ENCODE measurements around the gene FBXW8. TPM values are rescaled to one million over a fixed set of nuclear protein-coding genes. Genes with fewer than 3 reads are reported as not detected.
A peak's percentile ranks its signal among the peaks of the same experiment; 100 is the strongest.

The FBXW8 gene
- total RNA-seq, 1 experiment from 2014 or later: 7.8 TPM

GRCh38 chr12:116927244-116927940, 16.6 kb downstream of the FBXW8 start:
- H3K36me3 ChIP-seq: peaks cover 3% of the 10 kb centered on the region; the same call in 1 of the 2 replicates
- no peak overlapping the region for H3K4me3 ChIP-seq
- H3K27me3 ChIP-seq: no peaks in the 10 kb centered on the region
- H3K27ac ChIP-seq: no peak overlapping the region
- DNase-seq: no peak
- peaks cover 3% of the 10 kb centered on the region; the same call in 1 of the 2 replicates for H3K4me1 ChIP-seq
- H3K9me3 ChIP-seq (replicated peaks): no peaks in the 10 kb centered on the region

DNA sequence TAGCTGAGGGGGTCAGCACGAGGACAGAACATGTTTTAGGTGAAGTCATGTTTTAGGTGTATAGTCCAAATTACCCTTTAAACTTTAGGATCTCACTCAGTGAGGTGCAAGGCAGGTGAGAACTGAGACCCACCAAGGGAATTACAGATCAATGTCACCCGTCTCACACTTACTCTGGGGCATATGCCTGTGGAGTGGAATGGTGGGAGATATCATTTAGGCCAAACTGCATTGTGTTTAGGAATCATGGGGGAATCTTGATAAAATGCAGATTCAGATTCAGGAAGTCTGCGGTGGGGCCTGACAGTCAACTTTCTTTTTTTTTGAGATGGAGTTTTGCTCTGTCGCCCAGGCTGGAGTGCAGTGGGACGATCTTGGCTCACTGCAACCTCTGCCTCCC, 17.8 kb downstream of the FBXW8 start:
- DNase-seq: no peak
- H3K27ac ChIP-seq: no peak overlapping the region
- H3K27me3 ChIP-seq: no peaks in the 10 kb centered on the region
- no peak overlapping the region for H3K4me3 ChIP-seq
- H3K36me3 ChIP-seq: peaks cover 3% of the 10 kb centered on the region; the same call in 1 of the 2 replicates
- H3K9me3 ChIP-seq (replicated peaks): no peaks in the 10 kb centered on the region
- peaks cover 3% of the 10 kb centered on the region; the same call in 1 of the 2 replicates for H3K4me1 ChIP-seq

DNA sequence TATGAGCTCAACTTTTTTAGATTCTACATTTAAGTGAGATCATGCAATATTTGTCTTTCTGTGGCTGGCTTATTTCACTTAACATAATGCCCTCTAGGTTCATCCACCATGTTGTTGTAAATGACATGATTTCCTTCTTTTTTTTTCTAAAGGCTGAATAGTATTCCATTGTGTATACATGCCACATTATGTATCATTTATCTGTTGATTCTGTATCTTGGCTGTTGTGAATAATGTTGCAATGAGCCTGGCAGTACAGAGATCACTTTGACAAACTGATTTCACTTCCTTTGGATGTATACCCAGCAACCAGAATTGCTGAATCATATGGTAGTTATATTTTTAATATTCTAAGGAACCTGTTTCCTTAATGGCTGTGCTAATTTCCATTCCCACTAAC, 19.1 kb downstream of the FBXW8 start:
- no peaks in the 10 kb centered on the region for H3K9me3 ChIP-seq (replicated peaks)
- no peaks in the 10 kb centered on the region for H3K27me3 ChIP-seq
- H3K4me3 ChIP-seq: no peak overlapping the region
- peaks cover under 1% of the 10 kb centered on the region; the same call in 1 of the 2 replicates for H3K4me1 ChIP-seq
- H3K27ac ChIP-seq: no peak overlapping the region
- DNase-seq: no peak
- H3K36me3 ChIP-seq: peaks cover 3% of the 10 kb centered on the region; the same call in 1 of the 2 replicates

- no peak for DNase-seq
- Histone ChIP-seq H3K4me3 (no peak overlapping the region), H3K27me3 (no peaks in the 10 kb centered on the region), H3K27ac (no peak overlapping the region), H3K9me3 (replicated peaks) (no peaks in the 10 kb centered on the region), H3K36me3 (peaks cover 3% of the 10 kb centered on the region; the same call in 1 of the 2 replicates), H3K4me1 (no peaks in the 10 kb centered on the region)
Measured at GRCh38 chr12:116931665-116932064, 20.9 kb downstream of the FBXW8 start.

GRCh38 chr12:116933091-116933490, 22.3 kb downstream of the FBXW8 start:
- no peaks in the 10 kb centered on the region for H3K4me1 ChIP-seq
- no peak overlapping the region for H3K27ac ChIP-seq
- DNase-seq: no peak
- no peaks in the 10 kb centered on the region for H3K9me3 ChIP-seq (replicated peaks)
- H3K4me3 ChIP-seq: no peak overlapping the region
- peaks cover 3% of the 10 kb centered on the region; the same call in 1 of the 2 replicates for H3K36me3 ChIP-seq
- no peaks in the 10 kb centered on the region for H3K27me3 ChIP-seq

DNA sequence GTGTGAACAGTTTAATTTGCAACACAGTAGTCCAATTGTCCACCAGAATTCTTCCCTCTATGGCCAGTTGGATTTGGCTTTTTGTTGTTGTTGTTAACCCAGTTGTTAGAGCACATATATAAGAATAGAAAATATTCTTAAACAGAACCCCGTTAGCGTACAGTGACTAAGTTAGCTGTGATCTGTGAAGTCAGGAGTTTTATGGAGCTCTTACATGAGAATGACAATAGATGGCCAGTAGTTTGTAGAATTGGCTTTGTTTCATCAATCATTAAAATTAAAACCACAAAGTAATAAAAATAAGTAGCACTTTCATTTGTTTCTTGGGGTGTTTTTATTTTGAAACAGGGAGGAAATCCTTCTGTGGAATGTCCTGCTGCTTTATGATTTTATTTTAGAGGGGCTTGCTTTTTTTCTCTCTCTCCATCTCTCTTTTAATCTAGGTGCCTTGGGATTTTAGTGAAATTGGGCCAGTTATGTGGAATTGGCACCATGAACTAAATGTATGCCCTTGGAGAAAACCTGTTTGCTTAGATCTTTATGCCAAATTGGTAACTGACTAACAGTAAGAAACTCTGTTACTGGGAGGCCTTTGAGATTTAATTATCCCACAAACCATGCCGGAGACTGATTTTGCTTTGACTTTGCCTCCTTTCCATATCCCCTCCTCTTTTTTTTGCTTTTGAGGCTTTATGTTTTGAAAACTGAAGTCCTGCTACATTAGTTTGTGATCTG, 22.9 kb downstream of the FBXW8 start:
- no peak overlapping the region for H3K4me3 ChIP-seq
- H3K36me3 ChIP-seq: peaks cover 3% of the 10 kb centered on the region; the same call in 1 of the 2 replicates
- no peak for DNase-seq
- no peak overlapping the region for H3K27ac ChIP-seq
- H3K27me3 ChIP-seq: no peaks in the 10 kb centered on the region
- H3K9me3 ChIP-seq (replicated peaks): no peaks in the 10 kb centered on the region
- no peaks in the 10 kb centered on the region for H3K4me1 ChIP-seq

GRCh38 chr12:116934908-116935705, 24.4 kb downstream of the FBXW8 start:
- Histone ChIP-seq H3K27ac (no peak overlapping the region), H3K27me3 (no peaks in the 10 kb centered on the region), H3K9me3 (replicated peaks) (no peaks in the 10 kb centered on the region), H3K4me3 (no peak overlapping the region), H3K36me3 (0 out of 2 replicates have a peak, but pooled peaks cover 3% of the 10 kb centered on the region), H3K4me1 (no peaks in the 10 kb centered on the region)
- DNase-seq: no peak

- H3K4me3 ChIP-seq: no peak overlapping the region
- no peak for DNase-seq
- no peaks in the 10 kb centered on the region for H3K36me3 ChIP-seq
- no peak overlapping the region for H3K27ac ChIP-seq
- H3K9me3 ChIP-seq (replicated peaks): no peaks in the 10 kb centered on the region
- no peaks in the 10 kb centered on the region for H3K27me3 ChIP-seq
- H3K4me1 ChIP-seq: no peaks in the 10 kb centered on the region
Measured at GRCh38 chr12:116937640-116938039, 26.9 kb downstream of the FBXW8 start.

GRCh38 chr12:116939734-116940133, 29.0 kb downstream of the FBXW8 start:
- H3K27ac ChIP-seq: no peak overlapping the region
- peak in 1 of 2 experiments; percentile 9 for DNase-seq

GRCh38 chr12:116941188-116941587, 30.4 kb downstream of the FBXW8 start:
- Histone ChIP-seq H3K27me3 (no peaks in the 10 kb centered on the region), H3K27ac (no peak overlapping the region), H3K4me1 (no peaks in the 10 kb centered on the region), H3K36me3 (peaks cover 6% of the 10 kb centered on the region), H3K9me3 (replicated peaks) (no peaks in the 10 kb centered on the region; the same call in 1 of the 2 replicates), H3K4me3 (no peak overlapping the region)
- DNase-seq: no peak

More at GRCh38 chr12:116939734-116940133, 29.0 kb downstream of the FBXW8 start:
- no peaks in the 10 kb centered on the region for H3K27me3 ChIP-seq
- no peak overlapping the region for H3K4me3 ChIP-seq
- peaks cover 2% of the 10 kb centered on the region; the same call in 1 of the 2 replicates for H3K36me3 ChIP-seq
- H3K9me3 ChIP-seq (replicated peaks): no peaks in the 10 kb centered on the region; the same call in 1 of the 2 replicates
- H3K4me1 ChIP-seq: no peaks in the 10 kb centered on the region

GRCh38 chr12:116943419-116944372, 32.9 kb downstream of the FBXW8 start:
- no peaks in the 10 kb centered on the region for H3K4me1 ChIP-seq
- H3K27me3 ChIP-seq: no peaks in the 10 kb centered on the region
- DNase-seq: peak in 1 of 2 experiments; percentile 5
- no peak overlapping the region for H3K4me3 ChIP-seq
- H3K9me3 ChIP-seq (replicated peaks): no peaks in the 10 kb centered on the region; the same call in 1 of the 2 replicates
- peaks cover 6% of the 10 kb centered on the region for H3K36me3 ChIP-seq
- no peak overlapping the region for H3K27ac ChIP-seq

- Histone ChIP-seq H3K9me3 (replicated peaks) (no peaks in the 10 kb centered on the region; the same call in 1 of the 2 replicates), H3K4me3 (no peak overlapping the region), H3K4me1 (no peaks in the 10 kb centered on the region), H3K36me3 (peaks cover 6% of the 10 kb centered on the region), H3K27ac (no peak overlapping the region), H3K27me3 (no peaks in the 10 kb centered on the region)
- DNase-seq: no peak
Measured at GRCh38 chr12:116945886-116946550, 35.3 kb downstream of the FBXW8 start.

- Histone ChIP-seq H3K4me3 (no peak overlapping the region), H3K9me3 (replicated peaks) (no peaks in the 10 kb centered on the region), H3K27ac (no peak overlapping the region), H3K36me3 (peaks cover 6% of the 10 kb centered on the region), H3K4me1 (no peaks in the 10 kb centered on the region), H3K27me3 (no peaks in the 10 kb centered on the region)
- no peak for DNase-seq
Measured at GRCh38 chr12:116948298-116948697, 37.5 kb downstream of the FBXW8 start.

Data from SJCRH30 (cell line).